ENCODE measurements around the gene PPFIA4. TPM values are rescaled to one million over a fixed set of nuclear protein-coding genes. Genes with fewer than 3 reads are reported as not detected.
A peak's percentile ranks its signal among the peaks of the same experiment; 100 is the strongest.

PPFIA4 gene
- total and polyA plus RNA-seq, 9 of the 15 experiments (the other 6 are each of a cell fraction or from before 2014, with no cell fraction given), result 0.07 to 12.0 (median 0.70) TPM

DNA sequence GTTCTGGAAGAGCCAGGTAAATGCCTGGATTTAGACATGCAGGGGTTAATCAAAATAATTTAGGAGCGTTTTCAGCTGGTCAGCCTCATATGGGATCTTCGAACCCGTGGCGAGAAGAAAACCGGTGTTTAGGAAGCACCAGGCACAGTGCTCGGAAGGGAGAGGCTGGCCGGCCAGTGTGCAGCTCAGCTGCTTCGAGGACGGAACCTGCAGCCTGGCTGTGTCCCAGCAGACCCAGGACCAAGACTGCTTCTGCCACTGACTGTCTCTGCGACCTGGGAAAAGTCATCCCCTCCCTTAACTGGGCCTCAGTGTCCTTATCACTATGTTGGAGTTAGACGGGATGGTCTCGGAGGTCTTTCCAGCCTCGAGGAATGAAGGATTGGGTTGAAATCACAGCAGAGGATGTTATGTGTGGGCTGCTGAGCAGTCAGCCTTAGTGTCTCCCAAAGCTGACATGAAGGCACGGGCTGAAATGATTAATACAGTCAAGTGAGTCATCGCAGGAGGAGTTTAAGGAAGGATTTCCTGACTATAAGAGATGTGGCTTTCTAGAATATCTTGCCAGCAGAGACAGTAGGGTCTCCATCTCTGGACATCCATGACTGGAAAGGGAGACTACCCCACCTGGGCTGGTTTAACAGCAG, 20.8 kb downstream of the PPFIA4 start:
- CTCF ChIA-PET (ENCODE audit: low intra/inter-chr PET ratio), result no interaction called here
- Histone ChIP-seq H2AFZ (ENCODE audit: low read depth, low read length) (no peak overlapping the region), H3K9me1 (ENCODE audit: control insufficient read depth, insufficient read depth, low read length) (peaks cover 2% of the 10 kb centered on the region), H3K4me3 (no peak overlapping the region), H4K20me1 (replicated peaks; ENCODE audit: control insufficient read depth, insufficient read depth, low read length) (peaks cover 33% of the 10 kb centered on the region), H3K27ac (ENCODE audit: extremely low read depth, low read depth, low read length) (no peak overlapping the region), H3K79me2 (ENCODE audit: control insufficient read depth, insufficient read depth, low read length) (no peaks in the 10 kb centered on the region), H3K4me1 (replicated peaks in 1 of 2; ENCODE audit: control insufficient read depth in 2 of 2, insufficient read depth in 2 of 2, low read length in 2 of 2) (peaks cover 0 to 24% of the 10 kb centered on the region in 2 experiments; a peak in 3 of 5 replicates), H3K9ac (ENCODE audit: insufficient read depth in 1 of 2, low read depth in 2 of 2, low read length in 2 of 2) (peak overlapping the region in 1 of 2 experiments; percentile 43; a peak in 2 of 4 replicates), H3K4me2 (ENCODE audit: insufficient read depth, low read length) (no peak overlapping the region), H3K9me3 (replicated peaks; ENCODE audit: control insufficient read depth, insufficient read depth, low read depth, low read length) (no peaks in the 10 kb centered on the region), H3K36me3 (ENCODE audit: control insufficient read depth, insufficient read depth, low read length) (no peaks in the 10 kb centered on the region), H3K27me3 (ENCODE audit: control insufficient read depth in 2 of 2, insufficient read depth in 2 of 2, low read length in 2 of 2) (peaks cover 72 to 91% of the 10 kb centered on the region in 2 experiments)
- no TSS peak for BruUV-seq (replicated peaks)
- ATAC-seq (peak; percentile 19; the same call in 1 of the 3 replicates), FAIRE-seq (peak; percentile 85), DNase-seq (ENCODE audit: extremely low read depth in 1 of 4, low spot score in 3 of 4) (peak in 1 of 4 experiments; percentile 23)
- WGBS (ENCODE audit: insufficient coverage, low coverage, missing lambda C conversion rate), result under 1% methylated on average over 15 of the region's 15 CpGs
- in situ Hi-C loops (cut with MboI) (no loop called here), intact Hi-C loops (cut with micrococcal nuclease) (no loop called here)
- POLR2A ChIA-PET, result interaction anchor here (0.8 kb wide), 1 partner anchor 20 kb away, joined by 3 read pairs; no protein-coding TSS in a partner anchor
- no peak for TF ChIP-seq ZNF696 (CRISPR knock-in tag; conservative IDR thresholded peaks at IDR 0.05)
- no peak for TF ChIP-seq RBM17 (IDR thresholded peaks at IDR 0.05; ENCODE audit: borderline replicate concordance, low read depth, low read length)
- TF ChIP-seq, protein P1, sequence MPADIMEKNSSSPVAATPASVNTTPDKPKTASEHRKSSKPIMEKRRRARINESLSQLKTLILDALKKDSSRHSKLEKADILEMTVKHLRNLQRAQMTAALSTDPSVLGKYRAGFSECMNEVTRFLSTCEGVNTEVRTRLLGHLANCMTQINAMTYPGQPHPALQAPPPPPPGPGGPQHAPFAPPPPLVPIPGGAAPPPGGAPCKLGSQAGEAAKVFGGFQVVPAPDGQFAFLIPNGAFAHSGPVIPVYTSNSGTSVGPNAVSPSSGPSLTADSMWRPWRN (IDR thresholded peaks at IDR 0.05; ENCODE audit: low read depth), result no peak
- TF ChIP-seq CREBBP (IDR thresholded peaks at IDR 0.05; ENCODE audit: low read depth, low read length), result no peak
- TF ChIP-seq RB1 (IDR thresholded peaks at IDR 0.05; ENCODE audit: low read depth), result no peak
- TF ChIP-seq U2AF2 (optimal IDR thresholded peaks at IDR 0.05; ENCODE audit: low read depth, low read length), result no peak
- TF ChIP-seq, protein P2, sequence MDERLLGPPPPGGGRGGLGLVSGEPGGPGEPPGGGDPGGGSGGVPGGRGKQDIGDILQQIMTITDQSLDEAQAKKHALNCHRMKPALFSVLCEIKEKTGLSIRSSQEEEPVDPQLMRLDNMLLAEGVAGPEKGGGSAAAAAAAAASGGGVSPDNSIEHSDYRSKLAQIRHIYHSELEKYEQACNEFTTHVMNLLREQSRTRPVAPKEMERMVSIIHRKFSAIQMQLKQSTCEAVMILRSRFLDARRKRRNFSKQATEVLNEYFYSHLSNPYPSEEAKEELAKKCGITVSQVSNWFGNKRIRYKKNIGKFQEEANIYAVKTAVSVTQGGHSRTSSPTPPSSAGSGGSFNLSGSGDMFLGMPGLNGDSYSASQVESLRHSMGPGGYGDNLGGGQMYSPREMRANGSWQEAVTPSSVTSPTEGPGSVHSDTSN (CRISPR knock-in tag; IDR thresholded peaks at IDR 0.05; ENCODE audit: low read depth), result no peak
- TF ChIP-seq, protein P2 (tag; conservative IDR thresholded peaks at IDR 0.05; ENCODE audit: low read depth), result peak; percentile 83
- no peak for TF ChIP-seq STAG1 (CRISPR knock-in tag; IDR thresholded peaks at IDR 0.05; ENCODE audit: borderline replicate concordance)
- no peak for TF ChIP-seq MCM7 (IDR thresholded peaks at IDR 0.05)
- TF ChIP-seq NR3C1 (CRISPR knock-in tag; IDR thresholded peaks at IDR 0.05), result no peak
- peak; percentile 94 for TF ChIP-seq BHLHE40 (IDR thresholded peaks at IDR 0.05; ENCODE audit: low read length)
- TF ChIP-seq, protein P3, sequence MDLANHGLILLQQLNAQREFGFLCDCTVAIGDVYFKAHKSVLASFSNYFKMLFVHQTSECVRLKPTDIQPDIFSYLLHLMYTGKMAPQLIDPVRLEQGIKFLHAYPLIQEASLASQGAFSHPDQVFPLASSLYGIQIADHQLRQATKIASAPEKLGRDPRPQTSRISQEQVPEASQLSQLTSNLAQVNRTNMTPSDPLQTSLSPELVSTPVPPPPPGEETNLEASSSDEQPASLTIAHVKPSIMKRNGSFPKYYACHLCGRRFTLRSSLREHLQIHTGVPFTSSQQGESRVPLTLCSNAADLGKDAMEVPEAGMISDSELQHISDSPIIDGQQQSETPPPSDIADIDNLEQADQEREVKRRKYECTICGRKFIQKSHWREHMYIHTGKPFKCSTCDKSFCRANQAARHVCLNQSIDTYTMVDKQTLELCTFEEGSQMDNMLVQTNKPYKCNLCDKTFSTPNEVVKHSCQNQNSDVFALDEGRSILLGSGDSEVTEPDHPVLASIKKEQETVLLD (IDR thresholded peaks at IDR 0.05), result no peak
- TF ChIP-seq FOSL1 (tag; conservative IDR thresholded peaks at IDR 0.05), result peak; percentile 90
- TF ChIP-seq NEUROD1 (IDR thresholded peaks at IDR 0.05; ENCODE audit: borderline replicate concordance, low read depth, low read length, partially characterized antibody), result no peak
- TF ChIP-seq RFX5 (IDR thresholded peaks at IDR 0.05; ENCODE audit: low read depth, low read length), result no peak
- no peak for TF ChIP-seq RFX7 (CRISPR knock-in tag; IDR thresholded peaks at IDR 0.05)
- TF ChIP-seq ZNF41 (CRISPR knock-in tag; conservative IDR thresholded peaks at IDR 0.05), result no peak
- TF ChIP-seq ZNF561 (CRISPR knock-in tag; conservative IDR thresholded peaks at IDR 0.05), result no peak
- no peak for TF ChIP-seq HNRNPLL (IDR thresholded peaks at IDR 0.05; ENCODE audit: low read depth, low read length, poor library complexity, severe bottlenecking)
